H1 (cell line): ENCODE measurements around the gene RFXANK. TPM values are rescaled to one million over a fixed set of nuclear protein-coding genes. Genes with fewer than 3 reads are reported as not detected.

Source experiments
- CTCF ChIA-PET: fragments of 300-600 bp; sonication (Branson Sonifier 250); formaldehyde crosslinking; loops from one replicate; lab custom pipeline; 2021; ENCODE audit not compliant: partially characterized antibody; lab: Charles Lee
- POLR2A ChIA-PET: fragments of 300-600 bp; sonication (Branson Sonifier 250); formaldehyde crosslinking; loops from one replicate; lab custom pipeline; 2021; ENCODE audit warnings: inconsistent platforms; ENCODE audit not compliant: partially characterized antibody; lab: Charles Lee
- DNase-seq, 2 experiments: peaks; one replicate each; pipeline versions ENCODE4 v3.0.0 to v3.0.0-alpha.2; 2010 to 2022; ENCODE audit warnings: low spot score in 2 of 2, low read depth in 1 of 2, mixed read lengths in 1 of 2
- FAIRE-seq: peaks from 2 replicates; lab custom pipeline; 2011; peaks lifted over from hg19 to GRCh38; lab: Jason Lieb, UNC
- H2AFZ ChIP-seq: 2 replicates; pipeline ENCODE4 v1.8.1; 2012; ENCODE audit warnings: low read length, inconsistent platforms
- H2AK5ac ChIP-seq: 2 replicates; pipeline ENCODE4 v1.6.1; 2013; ENCODE audit warnings: low read depth, low read length
- H2BK120ac ChIP-seq: replicated peaks from 2 replicates; pipeline ENCODE3; 2013; ENCODE audit warnings: low read depth, low read length, inconsistent platforms
- H2BK12ac ChIP-seq: 2 replicates; pipeline ENCODE4 v1.6.1; 2013; ENCODE audit warnings: low read depth, low read length
- H2BK15ac ChIP-seq: 2 replicates; pipeline ENCODE4 v1.6.1; 2013; ENCODE audit warnings: low read length
- H2BK20ac ChIP-seq: 2 replicates; pipeline ENCODE4 v1.6.1; 2013; ENCODE audit warnings: low read length
- H2BK5ac ChIP-seq: 2 replicates; pipeline ENCODE4 v1.6.1; 2013; ENCODE audit warnings: low read depth, low read length
- H3K14ac ChIP-seq: 2 replicates; pipeline ENCODE4 v1.6.1; 2013; ENCODE audit warnings: inconsistent platforms; ENCODE audit not compliant: insufficient read length
- H3K18ac ChIP-seq: 2 replicates; pipeline ENCODE4 v1.6.1; 2013; ENCODE audit warnings: low read length; ENCODE audit errors: extremely low read depth
- H3K23ac ChIP-seq: 2 replicates; pipeline ENCODE4 v1.6.1; 2013; ENCODE audit warnings: inconsistent platforms; ENCODE audit not compliant: insufficient read length
- H3K23me2 ChIP-seq: 2 replicates; pipeline ENCODE4 v1.6.1; 2013; ENCODE audit warnings: low read depth, low read length
- H3K27ac ChIP-seq: 2 replicates; pipeline ENCODE4 v1.6.1; 2011; ENCODE audit warnings: low read depth, low read length, inconsistent platforms
- H3K27me3 ChIP-seq, 4 experiments: replicated peaks in 1 of 4; 1 replicate in 1 of 4; 2 replicates in 3 of 4; pipeline versions ENCODE4 v1.6.1 to v1.8.1; 2011 to 2013; ENCODE audit warnings: low read length in 3 of 4, mild to moderate bottlenecking in 3 of 4, inconsistent platforms in 2 of 4, mixed read lengths in 2 of 4, moderate library complexity in 1 of 4; ENCODE audit not compliant: control insufficient read depth in 3 of 4, insufficient read depth in 3 of 4; ENCODE audit errors: extremely low read depth in 1 of 4
- H3K36me3 ChIP-seq, 4 experiments: 2 replicates each; pipeline versions ENCODE4 v1.6.1 to v1.8.1; 2011 to 2013; ENCODE audit warnings: mild to moderate bottlenecking in 4 of 4, low read length in 3 of 4, moderate library complexity in 2 of 4, control low read depth in 1 of 4, inconsistent platforms in 1 of 4; ENCODE audit not compliant: insufficient read depth in 4 of 4, control insufficient read depth in 2 of 4
- H3K4ac ChIP-seq: replicated peaks from 2 replicates; pipeline ENCODE3; 2013; ENCODE audit warnings: low read length, low read depth, mixed read lengths, inconsistent platforms; ENCODE audit not compliant: insufficient read length
- H3K4me1 ChIP-seq, 4 experiments: replicated peaks in 1 of 4; 1 replicate in 1 of 4; 2 replicates in 3 of 4; pipeline versions ENCODE4 v1.6.1 to v1.8.1; 2011 to 2013; ENCODE audit warnings: low read length in 3 of 4, inconsistent platforms in 2 of 4, mixed read lengths in 1 of 4; ENCODE audit not compliant: insufficient read depth in 4 of 4, control insufficient read depth in 3 of 4
- H3K4me2 ChIP-seq, 2 experiments: 2 replicates each; pipeline versions ENCODE4 v1.6.1 to v1.8.1; 2011 to 2013; ENCODE audit warnings: low read depth in 2 of 2, low read length in 2 of 2, control low read depth in 1 of 2, inconsistent platforms in 1 of 2, mild to moderate bottlenecking in 1 of 2; ENCODE audit not compliant: insufficient read depth in 1 of 2
- H3K4me3 ChIP-seq, 4 experiments: fragments of 200-600, 300-600 bp in 1 of 4; sonication (generic), shearing (Covaris generic), sonication (Bioruptor Twin) in 1 of 4; 2 replicates each; pipeline versions ENCODE4 v1.5.1 to v1.8.1; 2011 to 2016; ENCODE audit warnings: low read length in 4 of 4, low read depth in 3 of 4, control low read depth in 2 of 4, inconsistent platforms in 2 of 4, mild to moderate bottlenecking in 2 of 4, mixed read lengths in 1 of 4, moderate library complexity in 1 of 4; ENCODE audit not compliant: insufficient read depth in 2 of 4; ENCODE audit errors: extremely low read depth in 1 of 4
- H3K56ac ChIP-seq: replicated peaks from 2 replicates; pipeline ENCODE3; 2013; ENCODE audit warnings: low read depth, mild to moderate bottlenecking, mixed read lengths, low read length, inconsistent platforms; ENCODE audit not compliant: insufficient read length
- H3K79me1 ChIP-seq: 2 replicates; pipeline ENCODE4 v1.6.1; 2013; ENCODE audit warnings: low read depth, low read length, control low read depth
- H3K79me2 ChIP-seq, 2 experiments: 2 replicates each; pipeline versions ENCODE4 v1.6.1 to v1.8.1; 2012 to 2013; ENCODE audit warnings: low read length in 2 of 2, mild to moderate bottlenecking in 2 of 2, inconsistent platforms in 1 of 2; ENCODE audit not compliant: insufficient read depth in 2 of 2, control insufficient read depth in 1 of 2
- H3K9ac ChIP-seq, 4 experiments: replicated peaks in 1 of 4; 1 replicate in 1 of 4; 2 replicates in 3 of 4; pipeline versions ENCODE4 v1.6.1 to v1.8.1; 2011 to 2013; ENCODE audit warnings: low read depth in 3 of 4, low read length in 3 of 4, control low read depth in 2 of 4, mild to moderate bottlenecking in 2 of 4, moderate library complexity in 2 of 4, inconsistent platforms in 1 of 4; ENCODE audit errors: extremely low read depth in 1 of 4
- H3K9me3 ChIP-seq, 2 experiments: 2 replicates each; pipeline versions ENCODE4 v1.6.1 to v1.8.1; 2012 to 2013; ENCODE audit warnings: mild to moderate bottlenecking in 2 of 2, moderate library complexity in 2 of 2, control low read depth in 1 of 2, inconsistent platforms in 1 of 2, low read depth in 1 of 2, low read length in 1 of 2, mixed read lengths in 1 of 2; ENCODE audit not compliant: insufficient read depth in 2 of 2
- H4K20me1 ChIP-seq, 2 experiments: replicated peaks in 1 of 2; 2 replicates each; pipeline versions ENCODE3 to v1.8.1; 2011 to 2013; ENCODE audit warnings: inconsistent platforms in 2 of 2, low read length in 2 of 2, mild to moderate bottlenecking in 1 of 2; ENCODE audit not compliant: insufficient read depth in 2 of 2, control insufficient read depth in 1 of 2
- H4K5ac ChIP-seq: 2 replicates; pipeline ENCODE4 v1.6.1; 2013; ENCODE audit warnings: low read length, low read depth, mixed read lengths, inconsistent platforms; ENCODE audit not compliant: insufficient read length
- H4K8ac ChIP-seq: 2 replicates; pipeline ENCODE4 v1.8.0; 2013; ENCODE audit warnings: mild to moderate bottlenecking, moderate library complexity, low read length, inconsistent platforms; ENCODE audit not compliant: insufficient read depth; ENCODE audit errors: extremely low read depth
- H4K91ac ChIP-seq: replicated peaks from 2 replicates; pipeline ENCODE3; 2013; ENCODE audit warnings: low read length, mixed read lengths, inconsistent platforms; ENCODE audit not compliant: insufficient read length
- CHD2 ChIP-seq: IDR thresholded peaks from 2 replicates; pipeline ENCODE4 v1.6.1; 2012; ENCODE audit warnings: low read length, improper control_type of control experiment
- EZH2 ChIP-seq: fragments of 200-600 bp; sonication (generic); IDR thresholded peaks from 2 replicates; pipeline ENCODE4 v1.7.1; 2012; ENCODE audit warnings: low read depth, mild to moderate bottlenecking, moderate library complexity, low read length, inconsistent platforms; ENCODE audit not compliant: severe bottlenecking
- HDAC6 ChIP-seq: IDR thresholded peaks from one replicate; pipeline ENCODE4 v1.7.1; 2012; ENCODE audit warnings: low read depth, mild to moderate bottlenecking, inconsistent platforms, low read length, moderate library complexity
- JUN ChIP-seq: IDR thresholded peaks from 2 replicates; pipeline ENCODE4 v1.6.1; 2011; ENCODE audit warnings: low read depth, mild to moderate bottlenecking, improper control_type of control experiment, low read length
- JUND ChIP-seq: IDR thresholded peaks from 2 replicates; pipeline ENCODE4 v1.6.1; 2011; ENCODE audit warnings: mild to moderate bottlenecking, improper control_type of control experiment, low read length
- KDM1A ChIP-seq: fragments of 200-600, 300-600 bp; sonication (generic); IDR thresholded peaks from 2 replicates; pipeline ENCODE4 v1.7.1; 2016; ENCODE audit warnings: mild to moderate bottlenecking, low read length, borderline replicate concordance
- KDM4A ChIP-seq: IDR thresholded peaks from one replicate; pipeline ENCODE4 v1.7.1; 2012; ENCODE audit warnings: low read depth, mild to moderate bottlenecking, moderate library complexity, low read length, inconsistent platforms; ENCODE audit not compliant: severe bottlenecking
- NANOG ChIP-seq: IDR thresholded peaks from 2 replicates; pipeline ENCODE4 v1.6.1; 2011; ENCODE audit warnings: low read length, low read depth, mild to moderate bottlenecking, inconsistent platforms; ENCODE audit not compliant: insufficient read depth, poor library complexity, severe bottlenecking
- RXRA ChIP-seq: IDR thresholded peaks from 2 replicates; pipeline ENCODE4 v1.6.1; 2011; ENCODE audit warnings: low read depth, mild to moderate bottlenecking, low read length, moderate library complexity; ENCODE audit not compliant: insufficient read depth
- SIX5 ChIP-seq: IDR thresholded peaks from 2 replicates; pipeline ENCODE4 v1.6.1; 2011; ENCODE audit warnings: mild to moderate bottlenecking, low read depth, low read length
- SP2 ChIP-seq: IDR thresholded peaks from 2 replicates; pipeline ENCODE4 v1.6.1; 2012; ENCODE audit warnings: mild to moderate bottlenecking, low read length, inconsistent platforms
- USF2 ChIP-seq: IDR thresholded peaks from 2 replicates; pipeline ENCODE4 v1.6.1; 2011; ENCODE audit warnings: low read length, improper control_type of control experiment
- YY1 ChIP-seq: IDR thresholded peaks from 2 replicates; pipeline ENCODE4 v1.6.1; 2011; ENCODE audit warnings: low read depth, mild to moderate bottlenecking, low read length
- WGBS, 2 experiments: shearing (Covaris generic) in 1 of 2; methylation state at CpG; one replicate each; pipeline versions ENCODE4 v1.1.6 to v1.1.7; 2013 to 2015; ENCODE audit warnings: low lambda C conversion rate in 2 of 2, mixed read lengths in 2 of 2, inconsistent platforms in 1 of 2, low coverage in 1 of 2, missing lambda C conversion rate in 1 of 2; ENCODE audit not compliant: insufficient replicate concordance in 2 of 2, insufficient coverage in 1 of 2, insufficient read length in 1 of 2; ENCODE audit errors: extremely low coverage in 1 of 2, missing lambda C conversion rate in 1 of 2; 5-methylcytosine and 5-hydroxymethylcytosine counted together
- polyA plus RNA-seq, 7 experiments: library from polyadenylated mRNA; depleted of rRNA in 3 of 7; stranded (reverse) in 5 of 7; unstranded in 2 of 7; fragments of >200 nt in 5 of 7; fragments of 200-250 nt in 2 of 7; gene quantifications; 1 replicate in 5 of 7; 2 replicates in 1 of 7; 4 replicates in 1 of 7; pipeline versions ENCODE4 v1.2.1 to v1.2.3, GENCODE V29; 2011 to 2013; ENCODE audit warnings: missing spikeins in 2 of 7, mixed read lengths in 2 of 7
- total RNA-seq: library from RNA; stranded (reverse); fragmentation: NEBNext Ultra II Directional; extraction: Animal tissue kit (Norgen Biotek cat#: 25700); gene quantifications from 2 replicates; pipeline ENCODE4 v1.2.1, GENCODE V29; 2021

The RFXANK gene
- total and polyA plus RNA-seq, 2 of the 8 experiments (the other 6 are each of a cell fraction or from before 2014, with no cell fraction given) = 72.9 to 87.5 TPM

DNA sequence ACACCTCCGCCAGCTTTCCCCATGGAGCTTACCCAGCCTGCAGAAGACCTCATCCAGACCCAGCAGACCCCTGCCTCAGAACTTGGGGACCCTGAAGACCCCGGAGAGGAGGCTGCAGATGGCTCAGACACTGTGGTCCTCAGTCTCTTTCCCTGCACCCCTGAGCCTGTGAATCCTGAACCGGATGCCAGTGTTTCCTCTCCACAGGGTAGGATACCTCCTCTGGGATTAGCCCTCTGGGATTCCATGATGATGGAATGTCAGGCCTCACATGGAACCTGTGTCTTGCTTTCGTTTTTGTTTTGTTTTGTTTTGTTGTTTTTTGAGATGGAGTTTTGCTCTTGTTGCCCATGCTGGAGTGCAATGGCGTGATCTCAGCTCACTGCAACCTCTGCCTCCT is 1.9 kb downstream of the RFXANK start:
- Histone ChIP-seq H3K4me2 (peak overlapping the region in 1 of 2 experiments; percentile 13; a peak in 1 of 4 replicates), H2BK15ac (no peak overlapping the region), H4K91ac (no peak overlapping the region), H2BK5ac (no peak overlapping the region), H3K9ac (no peak overlapping the region), H3K18ac (no peak overlapping the region), H3K9me3 (no peaks in the 10 kb centered on the region), H2AFZ (no peak overlapping the region), H4K20me1 (peaks cover 0 to 8% of the 10 kb centered on the region in 2 experiments), H3K27ac (no peak overlapping the region), H3K14ac (no peak overlapping the region), H3K23me2 (peaks cover 3% of the 10 kb centered on the region; the same call in 1 of the 2 replicates), H4K8ac (no peak overlapping the region), H3K4me1 (no peaks in the 10 kb centered on the region), H2BK120ac (no peak overlapping the region), H2BK12ac (no peak overlapping the region), H3K79me2 (peaks cover 0 to 18% of the 10 kb centered on the region in 2 experiments; a peak in 2 of 4 replicates), H3K36me3 (peaks cover 2 to 15% (median 5%) of the 10 kb centered on the region in 4 experiments; a peak in 4 of 8 replicates), H3K56ac (no peak overlapping the region), H3K27me3 (no peaks in the 10 kb centered on the region), H2BK20ac (no peak overlapping the region), H4K5ac (no peak overlapping the region), H3K4me3 (no peak overlapping the region), H3K79me1 (peaks cover 4% of the 10 kb centered on the region), H2AK5ac (no peak overlapping the region), H3K23ac (no peak overlapping the region), H3K4ac (no peak overlapping the region)
- FAIRE-seq (no peak), DNase-seq (no peak)
- WGBS, 2 experiments = 85% methylated on average over 5 of the region's 5 CpGs; no CpG with 5 or more reads in 1 of the 2 experiments
- ChIA-PET POLR2A (interaction anchor here (0.6 to 4.5 kb wide), 5 partner anchors 10 to 232 kb away, joined by 3 to 37 read pairs (median 3); partner anchors contain the start of gene NR2C2AP), CTCF (interaction anchor here (1.1 to 1.5 kb wide), 3 partner anchors 9 to 67 kb away, joined by 3 to 4 read pairs (median 4); partner anchors contain the start of gene NR2C2AP)
- TF ChIP-seq JUN = no peak
- TF ChIP-seq RXRA = no peak
- no peak for TF ChIP-seq SP2
- TF ChIP-seq KDM4A = no peak
- no peak for TF ChIP-seq JUND
- TF ChIP-seq EZH2 = no peak
- no peak for TF ChIP-seq NANOG
- TF ChIP-seq CHD2 = no peak
- no peak for TF ChIP-seq USF2
- no peak for TF ChIP-seq KDM1A
- no peak for TF ChIP-seq HDAC6
- TF ChIP-seq SIX5 = no peak
- TF ChIP-seq YY1 = no peak
